Psoas muscle (tissue), 8 donors: ENCODE results near the gene MAML2. TPM values are rescaled to one million over a fixed set of nuclear protein-coding genes. Genes with fewer than 3 reads are reported as not detected.

Experiments
- ATAC-seq, 4 donors: fragments of 200-7000 bp; cut with Tn5 transposase; one replicate each; pipeline ENCODE4 v1.9.1; 2020; ENCODE audit warnings: moderate library complexity in 3 of 4, mild to moderate bottlenecking in 2 of 4
- DNase-seq, 2 donors: peaks; one replicate each; pipeline ENCODE4 v3.0.0-alpha.2; 2020
- H3K27ac ChIP-seq: fragments of 200-600 bp; one replicate; pipeline ENCODE4 v1.8.0; 2022
- H3K27me3 ChIP-seq, 3 donors: fragments of 200-600 bp in 1 of 3; one replicate each; pipeline versions ENCODE4 v1.6.1 to v1.8.0; 2013 to 2022; ENCODE audit warnings: low read length in 2 of 3, mild to moderate bottlenecking in 2 of 3, moderate library complexity in 1 of 3; ENCODE audit not compliant: insufficient read depth in 3 of 3
- H3K36me3 ChIP-seq, 2 donors: fragments of 200-600 bp in 1 of 2; one replicate each; pipeline versions ENCODE4 v1.6.1 to v1.8.0; 2013 to 2022; ENCODE audit warnings: low read depth in 1 of 2, mild to moderate bottlenecking in 1 of 2, moderate library complexity in 1 of 2; ENCODE audit not compliant: insufficient read depth in 1 of 2
- H3K4me1 ChIP-seq: fragments of 200-600 bp; one replicate; pipeline ENCODE4 v1.8.0; 2022
- H3K4me3 ChIP-seq: fragments of 200-600 bp; one replicate; pipeline ENCODE4 v1.8.0; 2022; ENCODE audit warnings: mild to moderate bottlenecking
- H3K9me3 ChIP-seq: fragments of 200-600 bp; one replicate; pipeline ENCODE4 v1.8.0; 2022
- CTCF ChIP-seq: fragments of 200-600 bp; IDR thresholded peaks from one replicate; pipeline ENCODE4 v1.8.0; 2022; ENCODE audit warnings: antibody characterized with exemption
- WGBS, 3 donors: extraction: QIAGEN DNeasy Blood & Tissue Kit; methylation state at CpG; one replicate each; pipeline versions ENCODE4 v1.1.6 to v1.1.7; 2013; 5-methylcytosine and 5-hydroxymethylcytosine counted together
- intact Hi-C, 2 donors: fragments of 100-400 bp; cut with DNase I; formaldehyde crosslinking; loops; one replicate each; pipeline versions ENCODE4 v1.11.0 to v1.14.2; 2022
- polyA plus RNA-seq, 3 donors: library from polyadenylated mRNA; stranded (reverse); fragments of 200-250 nt; gene quantifications; one replicate each; pipeline ENCODE4 v1.2.3, GENCODE V29; 2013
- total RNA-seq, 4 donors: library from RNA; stranded (reverse); fragmentation: NEBNext Ultra II Directional in 2 of 4; extraction: Animal tissue kit (Norgen Biotek cat#: 25700) in 2 of 4; gene quantifications; one replicate each; pipeline versions ENCODE4 v1.2.1 to v1.2.4, GENCODE V29; 2021 to 2023
- donor health status: healthy with polysubstance abuse.
- donor health status: DM: no; HTN: no; CAD: no; lungs with moderate emphysema.
- donor health status: Bipolar disorder and iron deficiency.
- donor health status: healthy.
- donor health status: DM: yes; HTN: yes; CAD: no.
- donor health status: DM: no; HTN: no; CAD: no.
- donor health status: DM: no; HTN: no; CAD: no.
- donor health status: DM: yes; HTN: yes; CAD: no.

MAML2 gene
- total and polyA plus RNA-seq, 7 donors, result 0.39 to 3.7 (median 1.5) TPM

- Histone ChIP-seq H3K9me3 (no peaks in the 10 kb centered on the region), H3K27ac (no peak overlapping the region), H3K4me1 (peaks cover 10% of the 10 kb centered on the region), H3K4me3 (no peak overlapping the region), H3K27me3 (no peaks in the 10 kb centered on the region), H3K36me3 (no peaks in the 10 kb centered on the region)
- TF ChIP-seq CTCF, result no peak
- ATAC-seq, result no peak
- intact Hi-C loops, result no loop called here
- no peak for DNase-seq
- 95 to 100% (median 96%) methylated on average over 1 of the region's 1 CpG for WGBS, 3 donors
Measured at GRCh38 chr11:96223083-96223482, 119.9 kb downstream of the MAML2 start.

GRCh38 chr11:96222102-96222501 lies 120.9 kb downstream of the MAML2 start:
- H3K36me3 ChIP-seq, result no peaks in the 10 kb centered on the region
- no peak overlapping the region for H3K27ac ChIP-seq
- H3K4me1 ChIP-seq, result peaks cover 10% of the 10 kb centered on the region
- 85 to 88% (median 86%) methylated on average over 6 of the region's 6 CpGs for WGBS, 3 donors
- no peak for DNase-seq
- no peak for TF ChIP-seq CTCF
- no peak overlapping the region for H3K4me3 ChIP-seq
- intact Hi-C loops, result no loop called here
- no peaks in the 10 kb centered on the region for H3K27me3 ChIP-seq
- no peaks in the 10 kb centered on the region for H3K9me3 ChIP-seq
- no peak for ATAC-seq

GRCh38 chr11:96221244-96222070 lies 121.5 kb downstream of the MAML2 start:
- ATAC-seq (no peak), DNase-seq (no peak)
- no peaks in the 10 kb centered on the region for H3K9me3 ChIP-seq
- H3K4me3 ChIP-seq, result no peak overlapping the region
- peaks cover 10% of the 10 kb centered on the region for H3K4me1 ChIP-seq
- no peak for TF ChIP-seq CTCF
- H3K27ac ChIP-seq, result no peak overlapping the region
- no peaks in the 10 kb centered on the region for H3K27me3 ChIP-seq
- no peaks in the 10 kb centered on the region for H3K36me3 ChIP-seq
- intact Hi-C loops, result no loop called here
- 60 to 63% (median 60%) methylated on average over 4 of the region's 4 CpGs for whole genome bisulfite sequencing, 3 donors

GRCh38 chr11:96219981-96220623 lies 122.9 kb downstream of the MAML2 start:
- no peak for TF ChIP-seq CTCF
- Histone ChIP-seq H3K36me3 (no peaks in the 10 kb centered on the region), H3K9me3 (no peaks in the 10 kb centered on the region), H3K27ac (no peak overlapping the region), H3K27me3 (no peaks in the 10 kb centered on the region), H3K4me3 (no peak overlapping the region), H3K4me1 (peaks cover 16% of the 10 kb centered on the region)
- 37 to 52% (median 47%) methylated on average over 3 of the region's 3 CpGs for WGBS, 3 donors
- intact Hi-C loops, result no loop called here
- DNase-seq (no peak), ATAC-seq (peak in 2 of 4 donors; percentile 13 to 41)
